GM12891 (cell line): ENCODE data around the gene CBX6.
A peak's percentile ranks its signal among the peaks of the same experiment; 100 is the strongest.

ENCODE experiments used
- DNase-seq: peaks from one replicate; pipeline ENCODE4 v3.0.0; 2011; ENCODE audit warnings: low spot score; ENCODE audit not compliant: insufficient read length
- FAIRE-seq: peaks from 2 replicates; lab custom pipeline; 2011; peaks lifted over from hg19 to GRCh38; lab: Jason Lieb, UNC
- PAX5 ChIP-seq: IDR thresholded peaks from 2 replicates; pipeline ENCODE4 v1.6.1; 2011; ENCODE audit warnings: low read length, moderate library complexity, mild to moderate bottlenecking; ENCODE audit not compliant: insufficient read depth, severe bottlenecking
- POLR2A ChIP-seq: IDR thresholded peaks from 2 replicates; pipeline ENCODE4 v1.6.1; 2011; ENCODE audit warnings: low read depth, low read length, control low read depth
- POLR2AphosphoS5 ChIP-seq: IDR thresholded peaks from 2 replicates; pipeline ENCODE4 v1.6.1; 2011; ENCODE audit warnings: low read depth, low read length, control low read depth
- POU2F2 ChIP-seq: IDR thresholded peaks from 2 replicates; pipeline ENCODE4 v1.6.1; 2011; ENCODE audit warnings: low read depth, mild to moderate bottlenecking, control low read depth, low read length, moderate library complexity
- SPI1 ChIP-seq: IDR thresholded peaks from 2 replicates; pipeline ENCODE4 v1.6.1; 2011; ENCODE audit warnings: low read depth, low read length, control low read depth
- TAF1 ChIP-seq: IDR thresholded peaks from 2 replicates; pipeline ENCODE4 v1.6.1; 2011; ENCODE audit warnings: low read depth, low read length, control low read depth

CBX6 gene

DNA sequence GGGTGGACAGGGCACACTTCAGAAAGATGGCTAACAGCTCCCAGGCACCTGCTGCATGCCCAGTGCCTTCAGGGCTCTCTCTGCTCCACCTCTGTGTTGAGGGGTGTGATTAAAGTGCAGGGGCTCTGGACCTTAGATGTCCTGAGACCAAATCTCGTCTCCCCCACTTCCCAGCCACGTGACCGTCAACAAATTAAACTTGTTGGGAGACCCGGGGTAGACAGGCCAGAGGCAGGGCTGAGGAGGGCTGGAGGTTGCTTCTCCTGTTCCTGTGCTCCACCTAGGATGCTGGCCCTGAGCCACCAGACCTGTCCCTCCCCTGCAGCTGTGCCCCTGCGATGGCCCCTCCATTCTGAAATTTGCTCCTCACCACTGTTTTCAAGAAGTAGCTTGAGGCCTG, 45.2 kb downstream of the CBX6 start:
- FAIRE-seq (no peak), DNase-seq (no peak)
- TF ChIP-seq POLR2A (no peak), TAF1 (no peak), POLR2AphosphoS5 (no peak), PAX5 (no peak), POU2F2 (no peak), SPI1 (no peak)

DNA sequence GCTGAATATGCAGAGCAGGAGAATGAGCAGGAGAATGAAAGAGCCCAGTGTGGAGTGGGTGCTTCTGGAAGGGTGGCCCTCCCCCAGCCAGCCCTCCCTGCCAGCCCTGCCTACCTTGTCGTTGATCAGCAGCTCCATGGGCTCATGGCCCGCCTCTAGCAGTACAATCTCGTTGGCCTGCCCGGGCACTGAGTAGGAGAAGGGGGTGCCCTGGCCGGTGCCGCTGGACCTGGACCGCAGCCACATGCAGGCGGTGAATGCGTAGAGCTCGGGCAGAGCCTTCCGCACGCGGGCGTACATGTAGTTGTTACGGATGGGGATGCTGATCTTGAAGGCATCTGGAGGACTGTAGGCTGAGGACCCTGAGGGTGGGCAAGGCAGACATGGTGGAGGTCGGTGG, 45.6 kb downstream of the CBX6 start:
- TF ChIP-seq TAF1 (no peak), PAX5 (no peak), POLR2A (no peak), POU2F2 (no peak), SPI1 (no peak), POLR2AphosphoS5 (no peak)
- DNase-seq (no peak), FAIRE-seq (no peak)

DNA sequence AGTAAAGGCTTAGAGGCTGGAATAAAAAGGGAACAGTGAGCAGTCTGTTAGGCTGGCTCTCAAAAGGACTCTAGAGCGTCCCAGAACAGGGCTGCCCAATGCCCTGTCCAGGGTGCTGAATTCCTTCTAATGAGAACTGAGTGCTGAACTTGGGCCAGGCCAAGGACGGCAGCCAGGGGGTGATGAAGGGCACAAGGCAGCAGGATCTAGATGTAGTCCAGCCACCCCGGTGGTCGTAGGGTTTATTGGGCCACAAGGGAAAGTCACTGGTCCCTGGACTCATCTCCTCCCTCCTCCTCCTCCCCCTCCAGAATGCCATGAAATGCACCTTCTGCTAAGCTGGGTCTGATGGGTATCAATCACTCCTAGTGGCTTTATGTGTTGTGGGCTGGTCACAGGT, 47.4 kb downstream of the CBX6 start:
- FAIRE-seq (no peak), DNase-seq (peak; percentile 71)
- TF ChIP-seq TAF1 (no peak), POLR2AphosphoS5 (no peak), POU2F2 (no peak), POLR2A (no peak), PAX5 (no peak), SPI1 (no peak)

DNA sequence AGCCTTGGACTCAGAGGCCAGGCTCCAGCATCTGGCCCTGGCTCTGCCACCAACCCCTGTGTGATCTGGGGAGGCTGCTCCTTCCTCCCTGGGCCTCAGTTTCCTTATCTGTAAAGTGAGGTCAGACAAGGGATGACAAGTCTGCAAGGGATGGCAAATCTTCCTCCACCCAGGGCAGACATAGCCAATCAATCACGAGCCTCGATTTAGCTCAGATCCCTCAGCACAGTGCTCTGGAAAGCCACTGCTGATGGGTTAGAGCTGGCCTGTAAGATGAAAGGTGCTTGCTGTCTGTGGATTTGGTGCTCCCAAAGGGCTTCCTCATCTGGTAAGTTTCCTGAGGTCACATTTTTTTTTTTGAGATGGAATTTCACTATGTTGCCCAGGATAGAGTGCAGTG, 48.4 kb downstream of the CBX6 start:
- DNase-seq (no peak), FAIRE-seq (no peak)
- no peak for TF ChIP-seq POLR2AphosphoS5
- TF ChIP-seq TAF1, result no peak
- TF ChIP-seq PAX5, result no peak
- no peak for TF ChIP-seq SPI1
- no peak for TF ChIP-seq POU2F2
- TF ChIP-seq POLR2A, result no peak

DNA sequence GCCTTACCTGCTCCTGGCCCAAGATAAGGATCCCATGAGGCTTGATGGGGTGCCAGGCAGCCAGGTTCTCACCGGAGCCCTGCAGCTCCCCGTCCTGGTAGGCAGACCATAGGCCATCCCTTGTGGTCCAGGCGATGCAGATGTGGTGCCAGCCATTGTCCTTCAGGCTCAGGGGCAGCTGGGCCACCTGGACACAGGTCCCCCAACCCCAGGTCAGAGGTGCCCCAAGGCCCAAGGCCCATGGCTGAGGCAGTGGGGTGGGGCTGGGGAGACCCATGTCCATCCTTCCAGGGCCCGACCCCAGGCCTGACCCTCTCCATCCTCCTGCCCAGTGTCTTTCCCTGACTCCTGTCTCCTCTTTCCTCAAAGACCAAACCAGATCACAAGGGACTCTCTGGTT, 48.9 kb downstream of the CBX6 start:
- FAIRE-seq (no peak), DNase-seq (no peak)
- no peak for TF ChIP-seq POU2F2
- no peak for TF ChIP-seq TAF1
- TF ChIP-seq POLR2A, result no peak
- no peak for TF ChIP-seq SPI1
- no peak for TF ChIP-seq POLR2AphosphoS5
- TF ChIP-seq PAX5, result no peak

DNA sequence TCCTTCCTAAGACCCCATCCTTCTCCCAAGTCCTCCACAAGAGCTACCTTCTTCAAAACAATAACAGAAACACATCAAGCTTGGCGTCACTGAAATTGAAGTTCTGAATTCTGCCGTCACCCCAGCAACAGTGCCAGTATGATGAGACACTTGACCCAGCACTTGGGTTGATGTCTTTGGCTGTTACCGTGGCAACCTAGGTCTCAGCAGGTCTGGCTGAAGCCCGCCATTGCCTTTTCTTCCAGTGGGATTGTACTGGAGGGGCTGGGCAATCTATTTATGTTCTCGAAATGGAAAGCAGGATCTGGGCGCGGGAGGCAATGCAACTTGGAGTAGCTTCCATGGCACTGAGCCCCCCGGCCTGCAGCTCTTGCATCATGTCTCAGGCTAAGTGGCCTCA, 52.0 kb downstream of the CBX6 start:
- FAIRE-seq (no peak), DNase-seq (no peak)
- no peak for TF ChIP-seq TAF1
- no peak for TF ChIP-seq POLR2AphosphoS5
- TF ChIP-seq PAX5, result no peak
- TF ChIP-seq POU2F2, result no peak
- TF ChIP-seq SPI1, result no peak
- no peak for TF ChIP-seq POLR2A

DNA sequence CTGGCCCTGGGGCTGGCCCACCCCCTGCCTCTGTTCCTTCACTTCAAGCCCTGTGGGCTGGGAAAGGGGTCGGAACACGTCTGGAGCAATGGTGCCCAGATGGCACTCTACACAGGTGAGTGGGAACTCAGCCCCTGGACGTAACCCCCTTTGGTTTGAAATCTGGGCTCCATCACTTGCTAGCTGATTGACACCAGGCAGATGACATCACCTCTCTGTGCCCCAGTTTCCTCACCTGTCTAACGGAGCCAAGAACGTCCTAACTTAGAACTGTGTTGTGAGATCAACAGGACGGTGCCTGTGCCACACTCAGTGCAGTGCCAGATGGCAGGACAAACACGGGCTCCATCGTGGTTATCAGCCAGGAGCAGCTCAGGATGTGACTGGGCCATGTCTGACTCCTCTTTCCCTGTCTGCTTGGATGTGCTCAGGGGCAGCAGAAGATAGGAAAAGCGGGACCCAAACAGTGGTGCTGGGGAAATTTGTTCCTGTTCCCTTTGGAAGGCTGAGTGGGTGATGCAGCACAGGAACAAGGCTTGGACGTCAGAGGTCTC, 52.6 kb downstream of the CBX6 start:
- FAIRE-seq, result no peak
- no peak for DNase-seq
- TF ChIP-seq POLR2AphosphoS5 (no peak), POLR2A (no peak), POU2F2 (no peak), PAX5 (no peak), TAF1 (no peak), SPI1 (no peak)

DNA sequence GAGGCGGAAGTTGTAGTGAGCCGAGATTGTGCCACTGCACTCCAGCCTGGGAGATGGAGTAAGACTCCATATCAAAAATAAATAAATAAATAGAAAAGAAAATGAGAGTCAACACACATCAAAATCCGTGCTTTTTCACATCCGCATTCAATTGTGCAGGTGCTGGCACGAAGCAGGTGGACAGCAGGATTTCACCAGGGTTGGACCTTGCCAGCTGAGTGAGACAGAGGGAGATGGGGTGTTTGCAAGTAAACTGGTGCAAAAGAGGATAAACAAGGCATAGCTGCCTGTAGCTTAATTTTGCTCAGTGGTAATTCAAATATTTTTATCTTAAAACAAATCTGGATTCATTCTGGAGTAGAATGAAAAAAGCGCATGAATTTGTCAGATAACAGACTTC, 54.8 kb downstream of the CBX6 start:
- FAIRE-seq (no peak), DNase-seq (no peak)
- TF ChIP-seq POLR2AphosphoS5, result no peak
- no peak for TF ChIP-seq PAX5
- TF ChIP-seq SPI1, result no peak
- no peak for TF ChIP-seq POLR2A
- no peak for TF ChIP-seq POU2F2
- TF ChIP-seq TAF1, result no peak

DNA sequence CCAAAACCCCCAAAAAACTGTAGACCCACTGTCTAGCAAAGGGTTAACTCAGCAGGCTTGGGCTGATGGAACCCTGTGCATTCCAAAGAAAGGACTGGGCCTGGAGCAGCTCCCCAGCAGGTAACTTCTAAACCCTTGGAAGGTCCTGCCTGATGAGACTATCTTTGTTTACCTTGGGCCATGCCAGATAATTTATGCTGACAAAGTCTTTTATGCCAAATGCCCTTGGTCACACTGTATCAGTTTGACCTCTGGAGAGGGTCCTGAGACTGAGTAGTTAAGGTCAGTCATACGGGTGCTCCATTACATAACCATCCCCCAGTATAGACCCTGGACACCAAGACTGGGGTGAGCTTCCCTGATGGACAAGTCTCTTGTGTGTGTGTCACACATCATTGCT, 56.2 kb downstream of the CBX6 start:
- TF ChIP-seq TAF1 (no peak), POLR2A (no peak), POLR2AphosphoS5 (no peak), SPI1 (no peak), POU2F2 (no peak), PAX5 (no peak)
- FAIRE-seq (no peak), DNase-seq (no peak)
